HG02938 (cell line): ENCODE data around the gene CSRP3.
"Not testable (repeated sequence)": the region's sequence is repeated elsewhere in the genome, so short reads cannot be mapped to it uniquely, and the experiment has no call there.

Source experiments
- ATAC-seq: cut with Tn5 transposase; IDR thresholded peaks from one replicate; pipeline ENCODE4 v1.9.1; 2021; ENCODE audit warnings: mild to moderate bottlenecking, moderate library complexity; ENCODE audit not compliant: unreplicated experiment

Gene CSRP3

DNA sequence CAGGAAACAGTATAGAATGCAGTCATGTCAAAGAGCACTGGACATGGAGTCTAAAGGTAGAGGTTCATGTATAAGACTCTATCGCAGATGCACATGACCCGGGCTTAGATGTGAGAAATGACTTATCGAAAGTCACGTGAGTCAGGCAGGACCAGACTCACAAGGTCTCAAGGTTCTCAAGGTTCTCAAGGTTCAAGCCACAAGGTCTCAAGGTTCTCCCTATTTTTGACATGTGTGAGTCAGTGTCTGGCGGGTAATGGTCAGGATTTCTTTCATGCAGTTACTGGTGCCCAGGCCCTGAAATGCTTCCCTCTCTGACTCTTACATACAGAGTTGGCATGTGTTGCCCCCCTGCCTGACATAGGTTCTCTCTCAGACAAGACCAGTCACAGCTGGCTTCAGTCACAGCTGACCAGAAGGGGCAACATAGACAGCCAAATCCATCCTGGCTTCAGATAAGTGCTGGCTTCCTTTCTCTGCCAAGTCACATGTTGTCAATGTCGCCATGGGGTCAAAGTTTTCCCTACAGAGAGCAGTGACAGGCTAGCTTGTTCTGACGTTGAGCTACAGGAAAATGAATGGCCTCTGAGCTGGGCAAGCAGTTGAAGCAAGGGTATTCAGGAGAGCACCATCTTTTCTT is 10.1 kb downstream of the CSRP3 start:
- ATAC-seq, result no peak

GRCh38 chr11:19187833-19188258 is 13.9 kb downstream of the CSRP3 start:
- ATAC-seq, result no peak

DNA sequence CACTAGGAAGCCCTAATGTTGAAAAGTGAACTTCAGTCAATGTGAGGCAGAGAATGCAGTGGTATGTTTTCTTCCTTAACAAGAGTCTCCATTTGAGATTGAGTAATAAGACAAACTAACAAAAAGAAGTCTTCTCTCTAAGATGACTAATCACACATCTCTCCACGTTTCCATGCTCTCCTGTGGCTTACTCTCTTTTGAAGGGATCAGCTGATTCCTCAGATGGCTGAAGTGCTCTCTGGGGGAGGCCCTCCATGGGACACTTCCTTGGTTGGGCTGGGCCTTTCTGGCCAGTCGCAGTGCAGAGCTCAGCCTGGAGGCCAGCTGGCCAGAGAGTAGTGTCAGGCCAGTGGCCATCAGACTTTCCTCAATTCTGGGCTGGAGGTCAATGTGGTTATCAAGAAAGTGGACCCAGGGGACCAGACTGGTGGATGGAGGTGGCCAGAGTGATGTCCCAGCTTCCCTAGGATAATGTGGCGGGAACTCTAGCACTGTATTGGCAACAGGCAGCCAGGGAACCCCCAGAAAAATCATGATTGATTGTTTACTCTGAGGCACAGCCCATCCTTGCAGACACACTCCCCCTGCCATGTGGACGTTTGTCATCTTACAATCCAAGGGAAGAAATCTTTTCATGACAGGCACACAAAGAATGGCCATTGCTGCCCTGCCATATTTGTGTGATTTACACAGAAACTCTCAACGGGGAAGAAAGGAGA is 14.5 kb downstream of the CSRP3 start:
- no peak for ATAC-seq

GRCh38 chr11:19185516-19186052 is 16.2 kb downstream of the CSRP3 start:
- ATAC-seq, result no peak

- no peak for ATAC-seq
Measured at GRCh38 chr11:19185036-19185435, 16.7 kb downstream of the CSRP3 start.

DNA sequence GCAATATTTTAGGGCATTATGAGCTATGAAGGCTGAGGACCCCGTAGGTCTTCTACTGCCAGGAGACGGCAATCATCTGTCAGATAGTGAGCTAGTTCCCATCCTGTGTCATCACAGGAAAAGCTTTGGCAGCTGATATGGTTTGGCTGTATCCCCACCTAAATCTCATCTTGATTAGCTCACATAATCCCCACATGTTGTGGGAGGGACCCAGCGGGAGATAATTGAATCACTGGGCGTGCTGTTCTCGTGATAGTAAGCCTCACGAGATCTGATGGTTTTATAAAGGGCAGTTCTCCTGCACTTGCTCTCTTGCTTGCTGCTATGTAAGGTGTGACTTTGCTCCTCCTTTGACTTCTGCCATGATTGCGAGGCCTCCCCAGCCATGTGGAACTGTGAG is 18.1 kb downstream of the CSRP3 start:
- no peak for ATAC-seq

GRCh38 chr11:19181531-19182261 is 20.1 kb downstream of the CSRP3 start:
- ATAC-seq, result no peak

- ATAC-seq, result no peak
Measured at GRCh38 chr11:19176629-19177186, 25.1 kb downstream of the CSRP3 start.

DNA sequence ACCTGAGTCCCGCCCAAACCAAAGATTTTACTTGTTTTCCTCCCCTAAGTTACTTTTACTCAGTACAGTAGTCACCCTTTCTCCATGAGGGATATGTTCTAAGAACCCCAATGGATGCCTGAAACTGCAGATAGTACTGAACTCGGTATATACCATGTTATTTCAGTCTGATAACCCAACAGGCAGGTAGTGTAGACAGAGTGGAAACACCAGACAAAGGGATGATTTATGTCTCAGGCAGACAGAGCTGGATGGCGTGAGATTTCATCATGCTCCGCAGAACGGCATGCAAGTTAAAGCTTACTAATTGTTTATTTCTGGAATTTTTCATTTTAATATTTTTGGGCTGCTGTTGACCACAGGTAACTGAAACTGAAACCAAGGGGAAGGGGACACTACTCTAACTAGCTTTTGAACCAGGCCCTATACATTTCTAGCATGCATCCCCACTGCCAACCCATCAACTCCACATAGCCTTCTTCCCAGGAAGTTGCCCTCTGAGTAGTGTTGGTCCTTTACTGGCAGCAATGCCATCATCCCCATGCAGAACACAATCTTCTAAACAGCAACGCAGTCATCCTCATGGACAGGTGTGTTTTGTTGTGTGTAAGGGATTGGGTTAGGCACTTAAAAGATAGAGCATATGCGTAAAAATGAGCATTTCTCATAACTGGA is 27.7 kb downstream of the CSRP3 start:
- no peak for ATAC-seq

DNA sequence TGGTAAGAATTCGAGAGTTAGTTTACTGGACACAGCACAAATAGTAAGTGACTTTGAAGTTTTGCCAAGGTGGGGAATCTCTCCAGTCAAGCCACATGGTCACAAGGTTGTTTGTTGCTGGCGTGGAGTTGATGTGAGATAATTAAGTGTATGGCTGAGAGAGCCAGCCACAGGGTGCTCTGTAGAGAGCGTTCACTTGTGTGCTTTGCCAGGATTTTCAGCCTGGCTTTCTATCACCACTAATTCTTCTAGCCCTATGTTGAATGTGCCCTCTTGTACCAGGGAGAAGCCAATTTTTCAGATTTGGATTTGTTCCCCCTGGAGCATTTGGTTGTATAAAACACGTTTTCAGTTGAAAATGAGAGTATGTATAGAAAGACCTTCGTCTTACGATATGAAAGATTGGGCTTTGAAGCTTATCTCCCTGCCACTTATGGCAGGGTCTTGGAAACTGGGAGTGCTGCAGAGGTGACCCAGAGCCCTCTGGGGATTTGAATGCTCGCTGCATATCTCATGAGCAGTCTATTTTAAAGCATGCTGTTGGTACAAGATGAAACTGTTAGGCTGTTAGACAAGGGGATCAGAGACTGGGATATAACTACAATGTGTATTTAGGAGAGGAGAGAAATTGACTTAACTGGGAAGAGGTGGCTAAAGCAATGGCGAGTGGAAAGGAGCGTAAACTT is 28.6 kb downstream of the CSRP3 start:
- ATAC-seq, result no peak

GRCh38 chr11:19168090-19168489 is 33.7 kb downstream of the CSRP3 start:
- ATAC-seq, result no peak

- no peak for ATAC-seq
Measured at GRCh38 chr11:19164881-19165280, 36.9 kb downstream of the CSRP3 start.

DNA sequence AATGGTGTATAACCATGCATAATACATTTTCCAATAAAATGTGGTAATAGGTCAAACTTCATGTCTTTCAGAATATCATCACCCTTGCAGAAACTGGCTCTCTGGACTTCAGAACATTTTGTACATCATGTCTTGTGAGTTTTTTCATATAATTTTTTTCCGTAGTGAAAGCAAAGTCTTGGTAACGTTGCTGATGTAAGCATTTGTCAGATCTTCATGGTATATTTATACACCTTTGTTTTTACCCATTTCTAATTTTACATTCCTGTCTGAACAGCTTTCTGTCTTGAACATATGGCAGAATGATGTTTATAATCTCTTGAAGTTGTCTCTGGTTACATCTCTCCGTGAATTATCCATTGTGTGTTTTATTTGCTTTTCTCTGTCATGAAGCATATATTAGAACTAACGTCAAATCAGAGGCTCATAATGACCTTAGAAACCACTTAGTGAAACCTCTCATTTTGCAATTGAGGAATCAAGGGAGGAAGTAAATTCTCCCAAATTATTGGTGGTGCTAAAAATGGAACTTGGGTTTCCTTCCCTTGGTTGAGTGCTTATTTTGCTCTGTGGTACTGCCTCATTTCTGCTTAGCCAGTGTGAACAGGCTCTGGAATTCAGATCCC is 37.4 kb downstream of the CSRP3 start:
- ATAC-seq, result no peak

DNA sequence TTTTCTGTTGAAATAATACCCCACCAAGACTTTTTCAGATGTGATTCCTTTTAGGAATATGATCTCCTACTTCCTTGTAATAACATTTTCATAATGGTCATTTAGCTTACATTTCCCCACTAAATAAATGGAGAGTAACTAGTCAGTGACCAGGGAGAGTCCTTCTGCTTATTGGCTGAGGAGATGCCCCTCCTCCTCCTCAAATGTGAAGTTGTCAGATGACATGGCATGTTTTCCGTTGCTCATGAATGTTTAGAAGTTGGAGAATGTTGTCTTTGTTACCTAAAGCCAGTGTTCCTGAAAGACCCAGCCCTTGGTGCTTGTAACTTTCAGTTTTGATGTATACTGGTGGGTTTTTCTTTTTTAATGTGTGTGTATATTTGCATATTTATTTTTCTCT is 38.2 kb downstream of the CSRP3 start:
- ATAC-seq, result no peak

DNA sequence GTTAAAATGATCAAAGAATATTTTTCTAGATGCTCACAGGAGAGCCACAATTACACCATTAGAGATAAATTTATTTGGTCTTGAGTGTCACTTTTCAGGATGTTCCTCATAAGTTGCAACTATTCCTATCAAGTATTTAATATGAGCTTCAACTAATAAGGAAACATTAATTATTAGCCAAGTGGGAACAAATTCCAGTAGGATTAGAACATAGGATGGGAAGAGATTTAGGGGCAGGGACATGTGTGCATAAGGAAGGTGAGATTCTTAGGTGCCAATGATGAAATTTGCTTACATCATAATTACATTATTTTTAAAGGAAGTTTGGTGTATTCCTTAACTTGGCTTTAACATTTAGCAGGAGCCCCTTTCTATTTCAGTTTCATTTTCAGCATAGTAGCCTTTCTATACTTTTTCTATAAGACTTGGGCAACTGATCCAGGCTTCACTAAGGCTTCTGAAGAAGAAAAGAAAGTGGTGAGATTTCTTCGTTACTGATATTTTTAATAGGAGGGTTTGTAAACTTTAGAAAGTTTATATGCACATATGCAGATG is 38.8 kb downstream of the CSRP3 start:
- ATAC-seq, result no peak

DNA sequence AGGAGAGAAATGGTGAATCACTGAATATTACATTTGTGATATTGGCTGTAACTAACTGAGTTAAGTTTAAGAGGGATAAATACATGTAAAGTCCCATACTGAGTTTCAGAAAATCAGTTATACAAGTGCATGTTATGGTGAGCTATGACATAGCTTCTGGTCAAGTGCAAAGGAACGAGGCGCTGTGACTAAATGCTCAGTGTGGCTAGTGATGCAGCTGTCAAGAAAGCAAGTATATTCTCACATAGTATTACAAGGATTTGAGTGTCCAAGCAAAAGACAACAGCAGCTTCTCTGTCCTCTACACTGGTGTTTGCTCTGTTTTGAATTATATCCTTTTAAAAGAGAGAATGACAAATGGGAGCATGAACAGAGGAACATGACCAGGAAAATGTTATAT is 40.1 kb downstream of the CSRP3 start:
- no peak for ATAC-seq

DNA sequence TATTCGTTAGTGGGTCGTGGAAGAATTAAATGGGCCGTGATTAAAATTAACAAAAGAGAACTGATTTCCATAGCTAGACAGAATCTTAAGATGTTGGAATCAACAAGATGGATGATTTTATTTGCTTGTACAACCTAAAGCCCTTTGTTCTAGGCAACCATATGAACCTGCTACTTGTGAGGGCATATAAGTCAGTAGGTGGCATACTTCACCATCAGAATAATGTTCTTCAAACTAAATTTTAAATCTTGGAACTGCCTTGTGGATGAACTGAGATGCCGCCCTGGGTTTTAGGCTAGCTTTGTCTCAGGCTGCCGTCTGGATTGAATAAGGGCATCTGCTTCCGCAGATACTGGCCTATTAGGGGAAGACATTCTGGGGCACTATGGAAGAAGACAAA is 40.9 kb downstream of the CSRP3 start:
- no peak for ATAC-seq

- ATAC-seq, result no peak
Measured at GRCh38 chr11:19156892-19157291, 44.9 kb downstream of the CSRP3 start.

- no peak for ATAC-seq
Measured at GRCh38 chr11:19145319-19145718, 56.5 kb downstream of the CSRP3 start.

DNA sequence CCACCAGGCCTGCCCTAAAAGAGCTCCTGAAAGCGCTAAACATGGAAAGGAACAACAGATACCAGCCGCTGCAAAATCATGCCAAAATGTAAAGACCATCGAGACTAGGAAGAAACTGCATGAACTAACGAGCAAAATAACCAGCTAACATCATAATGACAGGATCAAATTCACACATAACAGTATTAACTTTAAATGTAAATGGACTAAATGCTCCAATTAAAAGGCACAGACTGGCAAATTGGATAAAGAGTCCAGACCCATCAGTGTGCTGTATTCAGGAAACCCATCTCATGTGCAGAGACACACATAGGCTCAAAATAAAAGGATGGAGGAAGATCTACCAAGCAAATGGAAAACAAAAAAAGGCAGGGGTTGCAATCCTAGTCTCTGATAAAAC is 64.9 kb downstream of the CSRP3 start:
- ATAC-seq, result not testable (repeated sequence)
